A549 (cell line): ENCODE measurements around the gene EXOC2. TPM values are rescaled to one million over a fixed set of nuclear protein-coding genes. Genes with fewer than 3 reads are reported as not detected.

ENCODE experiments used
- ATAC-seq, 2 experiments: fragments of 200-7000 bp in 1 of 2; fragments of >200 bp in 1 of 2; cut with Nextera tagmentation in 1 of 2; cut with Tn5 transposase in 1 of 2; 3 replicates each; pipeline versions ENCODE4 v1.8.0 to v1.9.1; 2018 to 2020; ENCODE audit warnings: mild to moderate bottlenecking in 1 of 2, moderate library complexity in 1 of 2
- CTCF ChIA-PET: fragments of 300-600 bp; sonication (Branson Sonifier 250); formaldehyde crosslinking; extraction: SDS; loops from one replicate; lab custom pipeline; 2021; ENCODE audit warnings: antibody characterized with exemption, inconsistent platforms; lab: Yijun Ruan, JAX
- POLR2A ChIA-PET: fragments of 350-600 bp; formaldehyde crosslinking; extraction: SDS; loops from one replicate; lab custom pipeline; 2021; ENCODE audit warnings: antibody characterized with exemption, inconsistent platforms; lab: Yijun Ruan, JAX
- DNase-seq, 2 experiments: peaks; one replicate each; pipeline versions ENCODE4 v3.0.0 to v3.0.0-alpha.2; 2011 to 2016; ENCODE audit warnings: low read depth in 1 of 2, low spot score in 1 of 2
- FAIRE-seq: peaks from 2 replicates; lab custom pipeline; 2011; peaks lifted over from hg19 to GRCh38; lab: Jason Lieb, UNC
- H3K27ac ChIP-seq, 2 experiments: fragments of >200 bp; sonication (Bioruptor Twin); formaldehyde crosslinking; 3 replicates each; pipeline ENCODE4 v1.5.1; 2016 to 2017
- H3K4me1 ChIP-seq: fragments of >200 bp; sonication (Bioruptor Twin); formaldehyde crosslinking; 3 replicates; pipeline ENCODE4 v1.6.1; 2016
- H3K4me2 ChIP-seq: fragments of >200 bp; sonication (Bioruptor Twin); formaldehyde crosslinking; 3 replicates; pipeline ENCODE4 v1.6.1; 2016
- H3K4me3 ChIP-seq: fragments of >200 bp; sonication (Bioruptor Twin); formaldehyde crosslinking; 3 replicates; pipeline ENCODE4 v1.5.1; 2016
- H3K9me3 ChIP-seq: fragments of >200 bp; sonication (Bioruptor Twin); formaldehyde crosslinking; 3 replicates; pipeline ENCODE4 v1.6.1; 2016
- CBX2 ChIP-seq: fragments of 200-600 bp; sonication (generic); IDR thresholded peaks from 2 replicates; pipeline ENCODE4 v1.6.1; 2016; ENCODE audit warnings: low read depth, mild to moderate bottlenecking, borderline replicate concordance
- FOSB ChIP-seq: fragments of 250-450 bp; sonication (Bioruptor Pico); IDR thresholded peaks from 2 replicates; pipeline ENCODE4 v1.5.0; 2020; ENCODE audit warnings: mild to moderate bottlenecking, moderate library complexity
- FOSL2 ChIP-seq, 2 experiments: fragments of 450-650 bp in 1 of 2; fragments of >200 bp in 1 of 2; sonication (Bioruptor Twin) in 1 of 2; formaldehyde crosslinking; IDR thresholded peaks; 2 replicates each; pipeline versions ENCODE4 v1.5.0 to v1.6.1; 2016 to 2020; ENCODE audit warnings: mild to moderate bottlenecking in 1 of 2, moderate library complexity in 1 of 2
- HEYL ChIP-seq: fragments of 250-450 bp; sonication (Bioruptor Pico); IDR thresholded peaks from 2 replicates; pipeline ENCODE4 v1.8.0; 2021; ENCODE audit warnings: mild to moderate bottlenecking, moderate library complexity
- JUNB ChIP-seq: fragments of >200 bp; sonication (Bioruptor Twin); formaldehyde crosslinking; IDR thresholded peaks from 2 replicates; pipeline ENCODE4 v1.6.1; 2016
- MAFK ChIP-seq: fragments of 450-650 bp; IDR thresholded peaks from 2 replicates; pipeline ENCODE4 v1.6.1; 2014; ENCODE audit not compliant: partially characterized antibody
- POLR2A ChIP-seq: IDR thresholded peaks from 2 replicates; pipeline ENCODE4 v1.6.1; 2012; ENCODE audit warnings: mild to moderate bottlenecking, low read length
- RAD21 ChIP-seq, 2 experiments: fragments of >200 bp in 1 of 2; sonication (Bioruptor Twin) in 1 of 2; formaldehyde crosslinking in 1 of 2; IDR thresholded peaks in 1 of 2; conservative IDR thresholded peaks in 1 of 2; 2 replicates in 1 of 2; 3 replicates in 1 of 2; pipeline ENCODE4 v1.6.1; 2012 to 2018; ENCODE audit warnings: inconsistent platforms in 1 of 2
- REST ChIP-seq: fragments of 200-600 bp; sonication (generic); IDR thresholded peaks from 2 replicates; pipeline ENCODE4 v1.6.1; 2016; ENCODE audit warnings: antibody characterized with exemption, mild to moderate bottlenecking, moderate library complexity
- RFX5 ChIP-seq: fragments of 450-650 bp; IDR thresholded peaks from 2 replicates; pipeline ENCODE4 v1.7.1; 2014; ENCODE audit warnings: antibody characterized with exemption, mild to moderate bottlenecking, moderate library complexity
- SREBF2 ChIP-seq: fragments of 450-650 bp; IDR thresholded peaks from 2 replicates; pipeline ENCODE4 v1.6.1; 2014; ENCODE audit warnings: mild to moderate bottlenecking, moderate library complexity
- WGBS: methylation state at CpG from one replicate; pipeline ENCODE4 v1.1.6; 2017; ENCODE audit errors: missing lambda C conversion rate; 5-methylcytosine and 5-hydroxymethylcytosine counted together
- polyA plus RNA-seq, 4 experiments: library from polyadenylated mRNA; depleted of rRNA in 3 of 4; stranded (reverse); fragments of >200 nt; fragmentation: RNase III in 1 of 4; extraction: RNeasy Plus Mini Kit Qiagen cat#74134 plus additional on column Dnase treatment in 1 of 4; gene quantifications; 2 replicates in 3 of 4; 3 replicates in 1 of 4; pipeline ENCODE4 v1.2.3, GENCODE V29; 2011 to 2017
- TF ChIP-seq, protein P1 (sequence below): fragments of 250-450 bp; sonication (Bioruptor Pico); IDR thresholded peaks from 2 replicates; pipeline ENCODE4 v1.5.0; 2020; ENCODE audit warnings: low read depth, mild to moderate bottlenecking, moderate library complexity

Gene EXOC2
- polyA plus RNA-seq, 2 of the 4 experiments (the other 2 are of a cell fraction), result 13.3 to 22.9 TPM

DNA sequence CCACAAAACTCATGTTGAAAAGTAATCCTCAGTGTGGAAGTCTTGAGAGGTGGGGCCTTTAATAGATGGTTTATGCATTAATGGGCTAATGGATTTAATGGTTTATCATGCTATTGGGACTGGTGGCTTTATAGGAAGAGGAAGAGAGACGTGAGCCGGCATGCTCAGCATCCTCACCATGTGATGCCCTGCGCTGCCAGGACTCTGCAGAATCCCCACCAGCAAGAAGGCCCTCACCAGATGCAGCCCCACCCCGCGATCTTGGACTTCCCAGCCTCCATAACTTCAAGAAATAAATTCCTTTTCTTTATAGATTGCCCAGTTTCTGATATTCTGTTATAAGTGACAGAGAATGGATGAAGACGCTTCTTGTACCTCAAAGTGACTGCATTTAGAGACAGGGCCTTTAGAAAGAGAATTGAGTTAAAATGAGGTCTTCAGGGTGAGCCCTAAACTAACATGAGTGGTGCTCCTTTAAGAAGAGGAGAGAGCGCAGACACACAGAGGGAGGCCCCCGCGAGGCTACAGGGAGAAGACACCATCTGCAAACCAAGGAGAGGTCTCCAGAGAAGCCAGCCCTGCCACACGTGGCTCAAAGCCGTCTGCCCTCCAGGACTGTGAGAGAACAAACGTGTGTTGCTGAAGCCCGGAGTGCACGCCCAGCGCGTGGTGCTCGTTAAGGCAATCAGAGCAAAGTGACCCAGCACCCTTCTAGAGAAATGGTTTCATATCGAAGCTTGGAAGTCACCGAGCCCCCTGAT is 244.5 kb downstream of the EXOC2 start:
- no peak overlapping the region for H3K4me2 ChIP-seq
- FAIRE-seq (no peak), ATAC-seq (0 out of 6 replicates have a peak, but pooled peaks of 1 of the 2 experiments have one; percentile 23), DNase-seq (no peak)
- H3K27ac ChIP-seq, result no peak overlapping the region
- no peaks in the 10 kb centered on the region for H3K4me1 ChIP-seq
- TF ChIP-seq SREBF2, result no peak
- TF ChIP-seq, all 56 proteins: peak for 0
- CTCF ChIA-PET, result no interaction called here
- POLR2A ChIA-PET, result interaction anchor here (0.6 kb wide), 1 partner anchor 26 kb away, joined by 4 read pairs; no protein-coding TSS in a partner anchor
- WGBS, result 75% methylated on average over 19 of the region's 19 CpGs
- no peaks in the 10 kb centered on the region for H3K9me3 ChIP-seq
- no peak overlapping the region for H3K4me3 ChIP-seq

GRCh38 chr6:447381-448165 is 245.4 kb downstream of the EXOC2 start:
- Histone ChIP-seq H3K4me2 (no peak overlapping the region), H3K4me1 (no peaks in the 10 kb centered on the region), H3K9me3 (no peaks in the 10 kb centered on the region), H3K27ac (no peak overlapping the region), H3K4me3 (no peak overlapping the region)
- ATAC-seq (no peak), DNase-seq (no peak), FAIRE-seq (no peak)
- WGBS, result 78% methylated on average over 13 of the region's 29 CpGs
- TF ChIP-seq REST (no peak), JUNB (no peak), RFX5 (no peak), HEYL (CRISPR knock-in tag) (no peak), MAFK (no peak), FOSB (CRISPR knock-in tag) (no peak), RAD21 (conservative IDR thresholded peaks at IDR 0.05 in 1 of 2, IDR thresholded peaks at IDR 0.05 in 1 of 2) (no peak), POLR2A (no peak), FOSL2 (IDR thresholded peaks at IDR 0.05) (no peak), FOSL2 (CRISPR knock-in tag; IDR thresholded peaks at IDR 0.05) (no peak)
- ChIA-PET POLR2A (no interaction called here), CTCF (no interaction called here)

GRCh38 chr6:446418-447366 is 246.2 kb downstream of the EXOC2 start:
- CTCF ChIA-PET, result interaction anchor here (1.0 kb wide), 1 partner anchor 10 kb away, joined by 3 read pairs; no protein-coding TSS in a partner anchor
- 79% methylated on average over 19 of the region's 28 CpGs for WGBS

More at GRCh38 chr6:446418-447366, 246.2 kb downstream of the EXOC2 start:
- Histone ChIP-seq H3K9me3 (no peaks in the 10 kb centered on the region), H3K27ac (no peak overlapping the region), H3K4me2 (no peak overlapping the region), H3K4me1 (no peaks in the 10 kb centered on the region), H3K4me3 (no peak overlapping the region)
- POLR2A ChIA-PET, result no interaction called here
- no peak for TF ChIP-seq CBX2
- TF ChIP-seq HEYL (CRISPR knock-in tag), result no peak
- no peak for TF ChIP-seq MAFK
- TF ChIP-seq, protein P1, sequence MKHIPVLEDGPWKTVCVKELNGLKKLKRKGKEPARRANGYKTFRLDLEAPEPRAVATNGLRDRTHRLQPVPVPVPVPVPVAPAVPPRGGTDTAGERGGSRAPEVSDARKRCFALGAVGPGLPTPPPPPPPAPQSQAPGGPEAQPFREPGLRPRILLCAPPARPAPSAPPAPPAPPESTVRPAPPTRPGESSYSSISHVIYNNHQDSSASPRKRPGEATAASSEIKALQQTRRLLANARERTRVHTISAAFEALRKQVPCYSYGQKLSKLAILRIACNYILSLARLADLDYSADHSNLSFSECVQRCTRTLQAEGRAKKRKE (CRISPR knock-in tag), result no peak
- DNase-seq, result no peak
- no peak for FAIRE-seq
- ATAC-seq, result no peak
